Naive thymus-derived CD4-positive, alpha-beta T cell (primary cell): Measurements from ENCODE around the gene CMYA5. TPM values are rescaled to one million over a fixed set of nuclear protein-coding genes. Genes with fewer than 3 reads are reported as not detected.
A peak's percentile ranks its signal among the peaks of the same experiment; 100 is the strongest.
"Not testable (repeated sequence)": the region's sequence is repeated elsewhere in the genome, so short reads cannot be mapped to it uniquely, and the experiment has no call there.

ENCODE experiments used
- ATAC-seq: fragments of 150-1000 bp; cut with Tn5 transposase; 2 replicates; pipeline ENCODE4 v1.10.0; 2021; ENCODE audit warnings: mild to moderate bottlenecking, moderate library complexity
- CTCF ChIA-PET: fragments of 350-600 bp; sonication (Branson Sonifier 250); formaldehyde crosslinking; loops from one replicate; lab custom pipeline; 2021; ENCODE audit warnings: antibody characterized with exemption; lab: Charles Lee
- POLR2A ChIA-PET: fragments of 350-600 bp; sonication (Branson Sonifier 250); formaldehyde crosslinking; loops from one replicate; lab custom pipeline; 2021; ENCODE audit warnings: antibody characterized with exemption, inconsistent platforms; lab: Charles Lee
- DNase-seq, 9 donors: peaks; one replicate each; pipeline versions ENCODE4 v3.0.0 to v3.0.0-alpha.2; 2020 to 2022; ENCODE audit warnings: mixed read lengths in 1 of 9
- H3K27ac ChIP-seq: one replicate; pipeline ENCODE4 v1.7.0; 2013; ENCODE audit warnings: mild to moderate bottlenecking, low read depth, low read length, moderate library complexity
- H3K27me3 ChIP-seq, 2 donors: one replicate each; pipeline ENCODE4 v1.7.0; 2013; ENCODE audit warnings: low read length in 2 of 2, mild to moderate bottlenecking in 2 of 2, moderate library complexity in 2 of 2; ENCODE audit not compliant: control insufficient read depth in 2 of 2, insufficient read depth in 2 of 2
- H3K36me3 ChIP-seq, 3 experiments: 1 replicate in 2 of 3; 2 replicates in 1 of 3; pipeline ENCODE4 v1.7.0; 2013; ENCODE audit warnings: low read length in 3 of 3, mild to moderate bottlenecking in 3 of 3, moderate library complexity in 1 of 3; ENCODE audit not compliant: insufficient read depth in 3 of 3, control insufficient read depth in 2 of 3
- H3K4me1 ChIP-seq, 2 donors: one replicate each; pipeline ENCODE4 v1.7.0; 2013; ENCODE audit warnings: low read length in 2 of 2, mild to moderate bottlenecking in 2 of 2, moderate library complexity in 1 of 2; ENCODE audit not compliant: control insufficient read depth in 2 of 2, insufficient read depth in 2 of 2
- H3K4me3 ChIP-seq: 2 replicates; pipeline ENCODE4 v1.7.0; 2013; ENCODE audit warnings: mild to moderate bottlenecking, low read length
- H3K9me3 ChIP-seq, 3 experiments: 1 replicate in 2 of 3; 2 replicates in 1 of 3; pipeline ENCODE4 v1.7.0; 2013; ENCODE audit warnings: low read length in 3 of 3; ENCODE audit not compliant: control insufficient read depth in 2 of 3
- H3K27ac Mint-ChIP-seq, 9 donors: one replicate each; pipeline ENCODE4 v1.8.0; 2020 to 2022; ENCODE audit warnings: mixed read lengths in 9 of 9, mild to moderate bottlenecking in 8 of 9, moderate library complexity in 5 of 9, inconsistent platforms in 2 of 9
- H3K27me3 Mint-ChIP-seq, 5 donors: one replicate each; pipeline ENCODE4 v1.8.0; 2021 to 2022; ENCODE audit warnings: mixed read lengths in 5 of 5, mild to moderate bottlenecking in 1 of 5
- H3K36me3 Mint-ChIP-seq, 5 donors: one replicate each; pipeline ENCODE4 v1.8.0; 2020 to 2022; ENCODE audit warnings: mixed read lengths in 5 of 5, mild to moderate bottlenecking in 3 of 5, inconsistent platforms in 1 of 5
- H3K4me1 Mint-ChIP-seq, 7 donors: one replicate each; pipeline ENCODE4 v1.8.0; 2020 to 2022; ENCODE audit warnings: mixed read lengths in 7 of 7, mild to moderate bottlenecking in 3 of 7, inconsistent platforms in 1 of 7
- H3K4me3 Mint-ChIP-seq, 10 donors: one replicate each; pipeline ENCODE4 v1.8.0; 2020 to 2022; ENCODE audit warnings: mild to moderate bottlenecking in 10 of 10, mixed read lengths in 10 of 10, moderate library complexity in 6 of 10, inconsistent platforms in 2 of 10
- H3K9me3 Mint-ChIP-seq, 11 donors: one replicate each; pipeline ENCODE4 v1.8.0; 2020 to 2022; ENCODE audit warnings: mixed read lengths in 11 of 11, mild to moderate bottlenecking in 4 of 11, inconsistent platforms in 1 of 11, moderate library complexity in 1 of 11
- intact Hi-C, 2 donors: fragments of 100-400 bp; cut with micrococcal nuclease; formaldehyde crosslinking; loops; one replicate each; pipeline ENCODE4 v1.15.1; 2023
- polyA plus RNA-seq, 2 donors: library from polyadenylated mRNA; unstranded; fragments of 300-500 nt; fragmentation: Illumina TruSeq; gene quantifications; one replicate each; pipeline ENCODE4 v1.2.3, GENCODE V29; 2021
- total RNA-seq, 6 experiments: library from RNA in 5 of 6; stranded (reverse) in 5 of 6; gene quantifications; 1 replicate in 5 of 6; 2 replicates in 1 of 6; pipeline ENCODE4 v1.2.3 and lab custom pipeline; 2021 to 2026

Gene CMYA5
- total and polyA plus RNA-seq, 7 experiments from 2014 or later = 0.08 to 0.27 (median 0.14) TPM; not detected in 1

GRCh38 chr5:79759848-79760247 is 70.2 kb downstream of the CMYA5 start:
- no peak overlapping the region for H3K4me3 ChIP-seq
- DNase-seq = no peak
- Mint-ChIP-seq H3K4me1 (peaks cover 4 to 17% (median 11%) of the 10 kb centered on the region in 7 donors), H3K27ac (peak overlapping the region in 1 of 9 donors; percentile 1), H3K36me3 (no peaks in the 10 kb centered on the region), H3K4me3 (no peak overlapping the region), H3K27me3 (no peaks in the 10 kb centered on the region), H3K9me3 (peaks cover 0 to 4% (median 0%) of the 10 kb centered on the region in 11 donors)
- H3K36me3 ChIP-seq = no peaks in the 10 kb centered on the region
- ChIA-PET POLR2A (interaction anchor here (0.8 kb wide), 1 partner anchor 25 kb away, joined by 3 read pairs; no protein-coding TSS in a partner anchor), CTCF (no interaction called here)
- H3K27ac ChIP-seq = no peak overlapping the region
- no peaks in the 10 kb centered on the region for H3K9me3 ChIP-seq
- no peaks in the 10 kb centered on the region for H3K27me3 ChIP-seq
- intact Hi-C loops = no loop called here
- no peak for ATAC-seq
- peaks cover 0 to 3% of the 10 kb centered on the region in 2 donors for H3K4me1 ChIP-seq

GRCh38 chr5:79762929-79763328 is 73.3 kb downstream of the CMYA5 start:
- peaks cover 0 to 5% (median 0%) of the 10 kb centered on the region in 5 donors for H3K27me3 Mint-ChIP-seq
- H3K27ac ChIP-seq = no peak overlapping the region
- H3K36me3 Mint-ChIP-seq = peaks cover 0 to 6% (median 1%) of the 10 kb centered on the region in 5 donors
- H3K4me1 ChIP-seq = no peaks in the 10 kb centered on the region
- no peaks in the 10 kb centered on the region for H3K36me3 ChIP-seq
- ChIA-PET POLR2A (no interaction called here), CTCF (no interaction called here)
- peaks cover 0 to 6% (median 0%) of the 10 kb centered on the region in 7 donors for H3K4me1 Mint-ChIP-seq
- no peaks in the 10 kb centered on the region for H3K9me3 ChIP-seq
- H3K4me3 Mint-ChIP-seq = no peak overlapping the region
- no peak overlapping the region for H3K4me3 ChIP-seq
- intact Hi-C loops = no loop called here
- H3K27me3 ChIP-seq = no peaks in the 10 kb centered on the region
- ATAC-seq = no peak
- peaks cover 0 to 16% (median 9%) of the 10 kb centered on the region in 11 donors for H3K9me3 Mint-ChIP-seq
- no peak overlapping the region for H3K27ac Mint-ChIP-seq
- DNase-seq = no peak

GRCh38 chr5:79764147-79764546 is 74.5 kb downstream of the CMYA5 start:
- H3K4me3 ChIP-seq, H3K27ac ChIP-seq, H3K4me3 Mint-ChIP-seq, DNase-seq, ATAC-seq, intact Hi-C loops, H3K36me3 ChIP-seq, H3K4me1 Mint-ChIP-seq, H3K27me3 Mint-ChIP-seq, H3K9me3 ChIP-seq, H3K27me3 ChIP-seq, POLR2A ChIA-PET, CTCF ChIA-PET, H3K27ac Mint-ChIP-seq, H3K4me1 ChIP-seq: not testable (repeated sequence)
- Mint-ChIP-seq H3K36me3 (peaks cover 3 to 18% (median 10%) of the 10 kb centered on the region in 5 donors), H3K9me3 (peaks cover 0 to 27% (median 18%) of the 10 kb centered on the region in 11 donors)

- ChIA-PET POLR2A (no interaction called here), CTCF (no interaction called here)
- intact Hi-C loops = loop anchor here in 1 of 2 donors (5.0 kb wide), 1 partner anchor 69 kb away; no protein-coding TSS in a partner anchor
- H3K27me3 Mint-ChIP-seq = peaks cover 0 to 9% (median 3%) of the 10 kb centered on the region in 5 donors
- no peak overlapping the region for H3K4me3 ChIP-seq
- H3K36me3 Mint-ChIP-seq = peaks cover 3 to 24% (median 16%) of the 10 kb centered on the region in 5 donors
- no peaks in the 10 kb centered on the region for H3K9me3 ChIP-seq
- no peaks in the 10 kb centered on the region for H3K36me3 ChIP-seq
- ATAC-seq (no peak), DNase-seq (no peak)
- H3K9me3 Mint-ChIP-seq = peaks cover 3 to 32% (median 16%) of the 10 kb centered on the region in 11 donors
- no peaks in the 10 kb centered on the region for H3K4me1 Mint-ChIP-seq
- no peaks in the 10 kb centered on the region for H3K4me1 ChIP-seq
- H3K4me3 Mint-ChIP-seq = no peak overlapping the region
- no peaks in the 10 kb centered on the region for H3K27me3 ChIP-seq
- no peak overlapping the region for H3K27ac ChIP-seq
- no peak overlapping the region for H3K27ac Mint-ChIP-seq
Observed at GRCh38 chr5:79771387-79771786, 81.8 kb downstream of the CMYA5 start.

GRCh38 chr5:79772651-79773050 is 83.0 kb downstream of the CMYA5 start:
- CTCF ChIA-PET = no interaction called here
- H3K4me1 ChIP-seq = no peaks in the 10 kb centered on the region

GRCh38 chr5:79773612-79774011 is 84.0 kb downstream of the CMYA5 start:
- no peaks in the 10 kb centered on the region for H3K27me3 ChIP-seq
- no peaks in the 10 kb centered on the region for H3K36me3 ChIP-seq
- ChIA-PET POLR2A (no interaction called here), CTCF (interaction anchor here (0.5 kb wide), 1 partner anchor 1331 kb away, joined by 3 read pairs; no protein-coding TSS in a partner anchor)
- H3K9me3 Mint-ChIP-seq = peaks cover 3 to 19% (median 6%) of the 10 kb centered on the region in 11 donors
- H3K27ac Mint-ChIP-seq = no peak overlapping the region
- no peak overlapping the region for H3K4me3 ChIP-seq
- ATAC-seq = no peak
- H3K4me1 Mint-ChIP-seq = no peaks in the 10 kb centered on the region
- peaks cover 3 to 17% (median 5%) of the 10 kb centered on the region in 5 donors for H3K36me3 Mint-ChIP-seq
- no peak for DNase-seq
- H3K27me3 Mint-ChIP-seq = peaks cover 0 to 4% (median 3%) of the 10 kb centered on the region in 5 donors
- H3K4me1 ChIP-seq = no peaks in the 10 kb centered on the region
- H3K9me3 ChIP-seq = no peaks in the 10 kb centered on the region
- no peak overlapping the region for H3K4me3 Mint-ChIP-seq
- H3K27ac ChIP-seq = no peak overlapping the region
- intact Hi-C loops = loop anchor here in 1 of 2 donors (5.0 kb wide), 1 partner anchor 71 kb away; no protein-coding TSS in a partner anchor

More at GRCh38 chr5:79772651-79773050, 83.0 kb downstream of the CMYA5 start:
- Mint-ChIP-seq H3K9me3 (peaks cover 3 to 29% (median 11%) of the 10 kb centered on the region in 11 donors), H3K27me3 (peaks cover 0 to 5% (median 3%) of the 10 kb centered on the region in 5 donors), H3K4me1 (no peaks in the 10 kb centered on the region), H3K27ac (no peak overlapping the region), H3K36me3 (peaks cover 3 to 24% (median 13%) of the 10 kb centered on the region in 5 donors), H3K4me3 (no peak overlapping the region)
- Histone ChIP-seq H3K27me3 (no peaks in the 10 kb centered on the region), H3K4me3 (no peak overlapping the region), H3K27ac (no peak overlapping the region), H3K9me3 (no peaks in the 10 kb centered on the region), H3K36me3 (no peaks in the 10 kb centered on the region)
- DNase-seq (no peak), ATAC-seq (no peak)
- POLR2A ChIA-PET = no interaction called here
- intact Hi-C loops = loop anchor here in 1 of 2 donors (5.0 kb wide), 1 partner anchor 70 kb away; no protein-coding TSS in a partner anchor
